HG03378 (cell line): ENCODE data around the gene LRRC1.

ENCODE experiments used
- ATAC-seq: cut with Tn5 transposase; IDR thresholded peaks from one replicate; pipeline ENCODE4 v1.9.1; 2021; ENCODE audit warnings: mild to moderate bottlenecking, moderate library complexity; ENCODE audit not compliant: unreplicated experiment

The LRRC1 gene

GRCh38 chr6:53920881-53921280 is 126.1 kb downstream of the LRRC1 start:
- ATAC-seq = no peak

DNA sequence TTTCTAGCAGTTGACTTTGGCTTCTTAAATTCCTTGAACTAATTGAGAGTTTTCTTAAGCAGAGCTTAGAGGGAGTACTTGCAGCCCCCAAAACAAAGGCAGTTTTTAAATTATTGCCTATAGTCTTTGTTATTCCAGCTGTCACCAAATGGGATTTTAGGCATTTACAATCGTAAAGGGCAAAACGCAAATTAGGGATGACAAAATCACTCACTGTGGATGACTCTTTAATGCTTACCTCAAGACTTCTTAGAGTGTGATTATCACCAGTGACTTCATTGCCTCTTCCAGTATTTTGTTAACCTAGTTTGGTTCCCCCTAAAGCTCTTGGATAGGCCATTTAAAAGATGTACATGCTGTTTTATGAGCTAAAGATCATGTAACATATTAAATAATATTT is 126.8 kb downstream of the LRRC1 start:
- ATAC-seq = no peak

DNA sequence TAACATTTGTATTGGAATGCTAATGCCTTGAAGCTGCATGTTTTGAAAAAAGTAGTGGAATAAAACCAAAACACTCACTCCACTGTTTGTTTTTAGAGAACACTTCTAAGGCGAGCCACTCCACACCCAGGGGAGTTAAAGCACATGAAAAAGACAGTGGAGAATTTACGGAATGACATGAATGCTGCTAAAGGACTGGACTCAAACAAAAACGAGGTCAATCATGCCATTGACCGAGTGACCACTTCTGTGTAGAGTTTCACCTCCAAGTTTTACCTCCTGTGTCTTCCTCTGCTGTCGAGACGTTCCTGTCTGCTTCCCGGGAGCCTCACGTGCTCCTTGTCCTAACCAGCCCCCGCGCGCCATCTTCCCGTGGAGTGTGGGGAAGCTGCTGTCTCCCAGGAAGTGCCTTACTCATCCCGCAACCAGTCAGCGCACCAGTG is 127.8 kb downstream of the LRRC1 start:
- no peak for ATAC-seq

- peak; percentile 70 for ATAC-seq
Measured at GRCh38 chr6:53924277-53924676, 129.5 kb downstream of the LRRC1 start.

- no peak for ATAC-seq
Measured at GRCh38 chr6:53924821-53925422, 130.1 kb downstream of the LRRC1 start.

GRCh38 chr6:53925891-53926290 is 131.1 kb downstream of the LRRC1 start:
- ATAC-seq = no peak

DNA sequence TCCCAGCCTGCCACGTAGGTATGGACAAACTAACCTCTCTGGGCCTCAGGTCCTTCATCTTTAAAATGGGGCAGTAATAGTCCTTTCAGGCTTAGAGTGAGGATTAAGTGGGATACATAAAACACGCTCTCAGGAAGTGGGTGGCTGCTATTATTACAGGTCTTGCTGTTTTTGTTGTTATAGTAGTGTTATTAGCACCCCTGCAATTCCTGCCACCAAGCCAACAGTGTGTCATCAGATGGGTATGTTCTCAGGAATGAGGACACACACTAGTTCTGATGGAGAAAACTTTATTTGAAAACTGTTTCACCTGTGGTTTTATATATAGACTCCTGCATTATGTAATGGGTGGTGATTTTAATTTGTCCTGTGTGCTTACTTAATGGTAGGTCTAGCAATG is 131.7 kb downstream of the LRRC1 start:
- ATAC-seq = no peak

DNA sequence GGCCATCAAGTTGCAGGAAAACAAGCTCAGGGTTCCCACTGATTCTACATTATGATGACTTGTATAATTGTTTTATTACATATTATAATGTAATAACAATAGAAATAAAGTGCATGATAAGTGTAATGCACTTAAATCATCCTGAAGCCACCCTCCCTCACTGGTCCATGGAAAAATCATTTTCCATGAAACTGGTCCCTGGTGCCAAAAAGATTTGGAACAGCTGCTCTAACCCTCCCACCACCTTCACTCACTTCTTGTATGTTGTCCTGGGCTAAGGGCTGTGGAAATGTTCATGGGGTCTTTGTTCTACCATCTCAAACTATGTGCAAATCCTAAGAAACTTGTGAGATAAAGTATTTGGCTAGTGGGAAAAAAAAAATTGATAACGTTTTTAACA is 133.8 kb downstream of the LRRC1 start:
- no peak for ATAC-seq

DNA sequence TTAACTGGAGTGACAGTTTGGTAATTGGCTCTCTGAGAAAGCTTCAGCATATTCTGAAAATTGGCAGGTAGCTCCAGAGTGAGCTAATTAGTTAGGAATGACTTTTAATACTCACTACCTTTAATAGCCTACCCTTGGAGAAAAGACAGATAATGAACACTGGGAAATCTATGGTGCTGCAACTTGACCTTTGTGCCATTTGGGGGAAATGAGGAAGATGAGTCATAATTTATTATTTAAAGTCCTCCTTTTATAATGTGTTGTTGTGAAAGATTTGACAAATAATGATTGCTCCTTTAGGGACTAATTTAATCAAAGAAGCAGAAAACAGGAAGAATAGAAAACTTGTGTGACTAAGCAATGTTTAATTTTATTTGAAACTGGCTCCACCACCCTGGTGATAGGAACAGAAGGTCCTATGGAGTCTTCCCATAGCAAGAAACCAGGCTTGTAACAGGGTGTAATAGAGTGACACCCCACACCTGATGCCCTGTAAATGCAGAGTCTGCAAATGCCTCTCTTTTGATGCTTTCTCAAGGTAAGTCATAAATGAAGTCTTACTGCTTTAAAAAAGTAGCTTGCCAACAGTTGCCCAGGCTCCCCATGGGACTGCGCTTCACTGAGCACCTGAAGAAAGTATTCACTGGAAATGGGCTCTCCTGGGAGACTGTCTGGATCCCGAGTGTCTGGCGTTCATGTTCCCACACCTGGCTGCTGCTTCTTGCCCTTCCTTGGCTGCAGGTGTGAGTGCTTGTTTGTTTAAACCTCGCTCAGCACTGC is 134.4 kb downstream of the LRRC1 start:
- ATAC-seq = no peak

DNA sequence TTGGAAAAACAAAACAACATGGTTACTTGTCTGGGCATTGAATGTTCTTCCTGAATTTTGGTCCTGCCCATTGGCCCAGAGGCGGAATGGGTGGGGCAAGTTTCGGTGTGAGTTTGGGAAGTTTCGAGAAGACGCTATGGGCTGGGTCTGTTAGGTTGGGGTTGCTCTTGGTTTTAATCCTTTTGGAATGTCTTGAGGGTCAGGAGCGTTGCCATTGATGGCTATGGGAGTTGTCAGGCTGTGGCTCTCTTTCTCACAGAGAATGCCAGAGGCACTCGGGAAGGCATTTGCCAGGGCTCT is 135.0 kb downstream of the LRRC1 start:
- no peak for ATAC-seq

- no peak for ATAC-seq
Measured at GRCh38 chr6:53930330-53930729, 135.5 kb downstream of the LRRC1 start.

GRCh38 chr6:53931086-53931485 is 136.3 kb downstream of the LRRC1 start:
- ATAC-seq = no peak

- ATAC-seq = no peak
Measured at GRCh38 chr6:53932516-53932915, 137.7 kb downstream of the LRRC1 start.

GRCh38 chr6:53934023-53934422 is 139.2 kb downstream of the LRRC1 start:
- no peak for ATAC-seq

- ATAC-seq = peak; percentile 79
Measured at GRCh38 chr6:53937461-53937860, 142.7 kb downstream of the LRRC1 start.

GRCh38 chr6:53938810-53939209 is 144.0 kb downstream of the LRRC1 start:
- peak; percentile 58 for ATAC-seq

GRCh38 chr6:53939830-53940229 is 145.0 kb downstream of the LRRC1 start:
- ATAC-seq = no peak

DNA sequence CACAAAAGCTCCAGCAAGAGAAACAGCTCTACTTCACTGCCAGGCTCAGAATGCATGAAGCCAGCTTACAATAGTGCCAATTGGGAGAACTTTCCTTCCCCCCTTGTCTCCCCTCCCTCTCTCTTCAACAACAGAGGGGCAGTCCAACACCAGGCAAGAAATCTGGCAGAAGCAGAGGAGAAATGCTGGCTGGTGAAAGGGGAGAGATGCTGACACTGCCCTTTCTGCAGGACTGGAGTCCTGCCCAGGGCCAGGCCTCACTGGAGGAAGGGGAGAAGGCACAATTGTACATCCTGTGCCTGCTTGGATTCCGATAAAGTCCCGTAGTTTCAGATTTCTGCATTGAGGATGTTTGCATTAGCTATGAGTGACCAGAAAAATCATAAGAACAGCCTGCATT is 148.6 kb downstream of the LRRC1 start:
- no peak for ATAC-seq

- ATAC-seq = no peak
Measured at GRCh38 chr6:53944091-53944490, 149.3 kb downstream of the LRRC1 start.

DNA sequence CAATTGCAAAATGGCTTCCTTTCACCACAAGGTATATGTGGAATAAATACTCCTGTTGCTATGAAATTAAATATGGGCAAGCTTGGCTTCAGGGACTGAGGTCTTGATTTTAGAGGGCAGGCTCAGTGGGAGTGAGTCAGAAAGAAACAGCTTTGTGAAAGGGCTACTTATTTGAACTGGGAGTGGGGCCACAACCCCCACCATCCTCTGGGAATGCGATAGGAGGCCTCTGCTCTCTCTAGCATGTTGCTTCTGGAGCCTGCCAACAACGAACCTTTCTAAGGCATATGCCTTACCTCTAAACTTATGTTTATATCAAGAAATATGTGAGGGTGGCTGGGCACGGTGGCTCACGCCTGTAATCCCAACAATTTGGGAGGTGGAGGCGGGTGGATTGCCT is 149.7 kb downstream of the LRRC1 start:
- no peak for ATAC-seq

DNA sequence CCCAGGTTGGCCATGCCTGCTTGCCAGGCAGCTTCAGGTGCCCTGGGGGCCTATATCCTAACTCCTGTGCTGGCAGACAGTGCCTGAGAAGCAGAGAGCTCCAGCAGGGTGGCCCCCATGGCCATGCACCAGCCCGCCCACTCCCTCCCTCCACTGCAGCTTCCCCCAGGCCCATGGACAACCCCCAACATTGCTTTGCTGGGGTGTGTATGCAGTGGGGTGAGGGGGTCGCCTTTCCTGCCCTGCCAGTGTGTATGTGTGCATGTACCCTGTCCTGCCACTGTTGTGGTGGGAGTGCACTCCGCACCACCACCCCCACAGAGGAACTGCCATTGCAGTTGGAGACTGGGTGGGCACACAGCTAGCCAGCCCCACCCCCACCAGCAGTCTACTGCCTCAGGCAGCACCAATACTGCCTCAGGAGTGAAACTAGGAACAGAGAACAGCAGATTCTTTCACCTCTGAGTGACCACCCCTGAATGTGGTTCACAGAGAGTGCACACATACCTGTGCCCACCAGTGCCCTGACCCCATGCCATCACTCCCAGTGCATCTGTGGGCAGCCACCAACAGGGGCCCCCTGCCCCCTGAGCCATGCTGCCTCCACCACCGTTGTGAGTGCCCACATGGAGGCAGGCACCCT is 151.1 kb downstream of the LRRC1 start:
- ATAC-seq = no peak

DNA sequence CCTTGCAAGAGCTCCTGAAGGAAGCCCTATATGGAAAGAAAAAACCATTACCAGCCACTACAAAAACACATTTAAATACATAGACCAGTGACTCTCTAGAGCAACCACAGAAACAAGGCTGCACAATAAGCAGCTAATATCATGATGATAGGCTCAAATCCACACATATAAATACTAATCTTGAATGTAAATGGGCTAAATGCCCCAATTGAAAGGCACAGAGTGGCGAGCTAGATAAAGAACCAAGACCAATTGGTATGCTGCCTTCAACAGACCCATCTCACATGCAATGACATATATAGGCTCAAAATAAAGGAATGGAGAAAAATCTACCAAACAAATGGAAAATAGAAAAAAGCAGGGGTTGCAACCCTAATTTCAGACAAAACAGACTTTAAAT is 153.0 kb downstream of the LRRC1 start:
- no peak for ATAC-seq
